BJ (cell line): ENCODE results near the gene TMEM184A. TPM values are rescaled to one million over a fixed set of nuclear protein-coding genes. Genes with fewer than 3 reads are reported as not detected.

ENCODE experiments used
- CTCF ChIA-PET: fragments of 350-600 bp; formaldehyde crosslinking; extraction: SDS; loops from one replicate; lab custom pipeline; 2021; ENCODE audit warnings: antibody characterized with exemption, inconsistent platforms; lab: Yijun Ruan, JAX
- POLR2A ChIA-PET: fragments of 300-600 bp; sonication (Branson Sonifier 250); formaldehyde crosslinking; extraction: SDS; loops from one replicate; lab custom pipeline; 2021; ENCODE audit warnings: antibody characterized with exemption; lab: Charles Lee
- DNase-seq: peaks from one replicate; pipeline ENCODE4 v3.0.0-alpha.2; 2011; ENCODE audit warnings: low read depth
- H3K27me3 ChIP-seq: 2 replicates; pipeline ENCODE4 v1.6.0; 2011; ENCODE audit warnings: low read length; ENCODE audit not compliant: control insufficient read depth, insufficient read depth
- H3K36me3 ChIP-seq: 2 replicates; pipeline ENCODE4 v1.5.1; 2011; ENCODE audit warnings: low read length; ENCODE audit not compliant: control insufficient read depth, insufficient read depth
- H3K4me3 ChIP-seq: 2 replicates; pipeline ENCODE4 v1.5.1; 2011; ENCODE audit warnings: low read depth, mild to moderate bottlenecking, control low read depth, low read length
- polyA plus RNA-seq: library from polyadenylated mRNA; depleted of rRNA; stranded (reverse); fragments of >200 nt; gene quantifications from 2 replicates; pipeline ENCODE4 v1.2.3, GENCODE V29; 2011
- TF ChIP-seq, protein P1 (sequence below): IDR thresholded peaks from 2 replicates; pipeline ENCODE4 v1.5.1; 2011; ENCODE audit warnings: low read depth, mild to moderate bottlenecking, control low read depth, inconsistent platforms, low read length, moderate library complexity; ENCODE audit not compliant: insufficient read depth

TMEM184A gene
- polyA plus RNA-seq, 1 experiment, result 1.3 TPM

DNA sequence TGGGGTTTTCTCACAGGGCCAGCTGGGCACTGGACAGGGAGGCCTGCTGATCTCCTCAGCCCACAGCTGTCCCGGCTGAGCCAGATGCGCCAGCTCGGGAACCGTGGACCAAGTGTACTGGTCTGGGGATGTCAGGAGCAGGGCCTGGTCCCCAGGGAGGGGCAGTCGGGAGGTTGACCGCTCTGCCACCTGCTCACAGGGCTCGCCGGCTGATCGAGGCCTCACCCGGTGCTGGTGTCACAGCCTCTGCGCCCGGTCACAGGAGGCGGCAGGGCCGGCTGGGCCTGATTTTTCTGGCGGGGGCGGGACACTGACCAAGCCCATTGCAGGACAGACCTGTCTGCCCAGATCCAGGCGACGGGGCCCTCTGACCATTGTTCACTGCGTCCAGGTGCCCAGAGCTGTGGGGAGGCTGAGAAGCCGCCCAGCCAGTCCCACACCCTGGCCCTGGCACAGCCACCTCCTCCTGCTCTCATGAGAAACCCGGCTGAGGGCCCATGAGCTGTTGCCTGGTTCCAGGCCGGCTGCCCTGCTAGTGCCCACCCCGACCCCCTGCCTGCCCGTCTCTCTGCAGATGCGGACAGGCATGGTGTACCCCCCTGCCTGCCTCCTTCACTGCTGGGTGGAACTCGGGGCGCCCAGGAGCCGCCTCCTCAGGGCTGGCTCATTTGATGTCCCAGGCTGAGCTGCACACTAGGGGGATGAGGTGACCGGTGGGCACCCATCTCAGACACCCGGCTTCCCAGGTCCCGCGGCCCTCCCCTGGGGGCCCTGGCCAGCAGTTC, 3.0 kb upstream of the TMEM184A start:
- DNase-seq, result no peak
- Histone ChIP-seq H3K27me3 (no peaks in the 10 kb centered on the region), H3K36me3 (no peaks in the 10 kb centered on the region), H3K4me3 (no peak overlapping the region)
- ChIA-PET POLR2A (no interaction called here), CTCF (interaction anchor here (1.2 kb wide), 2 partner anchors 25 to 119 kb away, joined by 3 to 5 read pairs; no protein-coding TSS in a partner anchor)
- TF ChIP-seq, protein P1, sequence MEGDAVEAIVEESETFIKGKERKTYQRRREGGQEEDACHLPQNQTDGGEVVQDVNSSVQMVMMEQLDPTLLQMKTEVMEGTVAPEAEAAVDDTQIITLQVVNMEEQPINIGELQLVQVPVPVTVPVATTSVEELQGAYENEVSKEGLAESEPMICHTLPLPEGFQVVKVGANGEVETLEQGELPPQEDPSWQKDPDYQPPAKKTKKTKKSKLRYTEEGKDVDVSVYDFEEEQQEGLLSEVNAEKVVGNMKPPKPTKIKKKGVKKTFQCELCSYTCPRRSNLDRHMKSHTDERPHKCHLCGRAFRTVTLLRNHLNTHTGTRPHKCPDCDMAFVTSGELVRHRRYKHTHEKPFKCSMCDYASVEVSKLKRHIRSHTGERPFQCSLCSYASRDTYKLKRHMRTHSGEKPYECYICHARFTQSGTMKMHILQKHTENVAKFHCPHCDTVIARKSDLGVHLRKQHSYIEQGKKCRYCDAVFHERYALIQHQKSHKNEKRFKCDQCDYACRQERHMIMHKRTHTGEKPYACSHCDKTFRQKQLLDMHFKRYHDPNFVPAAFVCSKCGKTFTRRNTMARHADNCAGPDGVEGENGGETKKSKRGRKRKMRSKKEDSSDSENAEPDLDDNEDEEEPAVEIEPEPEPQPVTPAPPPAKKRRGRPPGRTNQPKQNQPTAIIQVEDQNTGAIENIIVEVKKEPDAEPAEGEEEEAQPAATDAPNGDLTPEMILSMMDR, result no peak

DNA sequence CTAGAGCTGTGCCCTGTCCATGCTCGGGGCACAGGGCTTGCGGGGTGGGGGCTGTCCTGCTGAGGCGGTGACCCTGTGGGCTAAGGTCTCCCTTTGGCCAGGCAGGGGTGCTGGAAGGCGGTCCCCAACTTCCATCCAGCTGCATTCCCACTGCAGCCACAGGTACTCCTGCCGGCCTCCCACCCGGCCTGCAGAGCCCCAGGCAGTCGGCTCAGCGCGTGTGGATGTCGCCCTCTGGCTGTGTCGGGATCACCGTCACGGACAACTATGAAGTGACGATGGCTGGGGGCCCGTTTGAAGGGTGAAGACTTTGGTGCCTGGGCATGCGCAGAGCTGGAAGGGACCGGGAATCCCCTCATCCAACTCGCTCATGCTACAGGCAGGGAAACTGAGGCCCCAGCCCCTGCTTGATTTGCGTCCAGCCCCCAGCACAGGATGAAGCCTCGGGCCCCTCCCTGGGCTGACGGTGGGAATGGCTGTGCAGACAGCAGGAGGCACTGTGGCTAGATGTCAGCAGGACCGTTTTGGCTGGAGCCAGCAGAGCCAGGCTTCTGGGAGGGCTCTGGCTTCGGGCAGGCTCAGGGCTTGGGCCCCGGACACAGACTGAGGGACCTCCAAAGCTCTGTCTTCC, 2.3 kb upstream of the TMEM184A start:
- TF ChIP-seq, protein P1, result 0 out of 2 replicates have a peak, but pooled peaks have one; percentile 9

DNA sequence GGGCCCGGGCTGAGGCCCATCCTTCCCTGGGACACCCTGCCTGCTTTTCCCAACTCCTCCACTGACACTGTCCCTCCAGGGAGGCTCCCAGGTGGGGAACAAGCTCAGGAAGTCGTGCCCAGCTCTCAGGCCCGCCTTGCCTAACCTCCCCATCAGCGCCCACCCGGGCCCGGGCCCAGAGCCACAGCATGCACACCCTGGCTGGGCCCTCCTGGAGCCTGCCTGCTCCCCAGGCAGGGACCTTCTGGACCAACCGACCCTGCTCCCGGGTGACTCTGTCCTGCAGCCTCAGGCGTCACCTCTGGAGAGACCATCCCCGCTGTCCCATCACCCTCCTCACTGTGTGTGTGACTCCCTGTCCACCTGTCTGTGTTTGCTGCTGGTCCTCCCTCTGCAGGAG, 1.8 kb upstream of the TMEM184A start:
- TF ChIP-seq, protein P1, result no peak
- H3K4me3 ChIP-seq, result no peak overlapping the region
- ChIA-PET POLR2A (no interaction called here), CTCF (interaction anchor here (1.2 kb wide), 1 partner anchor 24 kb away, joined by 5 read pairs; no protein-coding TSS in a partner anchor)
- H3K27me3 ChIP-seq, result no peaks in the 10 kb centered on the region
- DNase-seq, result no peak
- no peaks in the 10 kb centered on the region for H3K36me3 ChIP-seq

More for the DNA sequence above, 2.3 kb upstream of the TMEM184A start:
- Histone ChIP-seq H3K4me3 (no peak overlapping the region), H3K36me3 (no peaks in the 10 kb centered on the region), H3K27me3 (no peaks in the 10 kb centered on the region)
- POLR2A ChIA-PET, result no interaction called here
- no peak for DNase-seq
- CTCF ChIA-PET, result interaction anchor here (1.2 kb wide), 2 partner anchors 25 to 119 kb away, joined by 3 to 5 read pairs; no protein-coding TSS in a partner anchor

DNA sequence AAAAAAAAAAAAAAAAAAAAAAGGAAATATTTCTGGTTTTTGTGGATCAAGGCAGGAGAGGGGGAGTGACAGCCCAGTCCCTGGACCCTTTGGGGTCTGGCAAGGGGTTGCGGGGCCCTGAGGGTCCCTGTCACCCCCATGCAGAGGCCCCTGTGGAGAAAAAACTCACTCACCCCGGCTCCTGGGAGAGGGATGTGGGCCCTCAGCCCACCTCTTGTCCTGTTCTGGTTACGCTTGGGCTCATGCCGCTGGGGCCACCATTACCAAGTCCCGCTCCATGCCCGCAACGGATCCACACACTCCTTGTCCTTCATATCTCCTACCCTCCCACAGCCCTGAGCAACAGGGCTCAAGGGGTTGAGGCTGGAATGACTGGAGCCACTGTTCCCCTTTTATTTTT, 1.0 kb upstream of the TMEM184A start:
- ChIA-PET CTCF (no interaction called here), POLR2A (no interaction called here)
- Histone ChIP-seq H3K4me3 (no peak overlapping the region), H3K36me3 (no peaks in the 10 kb centered on the region), H3K27me3 (no peaks in the 10 kb centered on the region)
- TF ChIP-seq, protein P1, result no peak
- DNase-seq, result no peak
